NB4 (cell line): ENCODE data around the gene EIF3F.

Source experiments
- CTCF ChIP-seq: IDR thresholded peaks from one replicate; pipeline ENCODE4 v1.5.1; 2012; ENCODE audit warnings: low read depth, low read length
- MYC ChIP-seq: IDR thresholded peaks from 2 replicates; pipeline ENCODE4 v1.6.1; 2011; ENCODE audit warnings: low read depth, low read length
- POLR2A ChIP-seq: IDR thresholded peaks from 2 replicates; pipeline ENCODE4 v1.6.1; 2011; ENCODE audit warnings: mild to moderate bottlenecking; ENCODE audit not compliant: insufficient read length; ENCODE audit errors: extremely low read depth
- TF ChIP-seq, protein P1 (sequence below): IDR thresholded peaks from 2 replicates; pipeline ENCODE4 v1.6.1; 2011; ENCODE audit warnings: low read depth, low read length

DNA sequence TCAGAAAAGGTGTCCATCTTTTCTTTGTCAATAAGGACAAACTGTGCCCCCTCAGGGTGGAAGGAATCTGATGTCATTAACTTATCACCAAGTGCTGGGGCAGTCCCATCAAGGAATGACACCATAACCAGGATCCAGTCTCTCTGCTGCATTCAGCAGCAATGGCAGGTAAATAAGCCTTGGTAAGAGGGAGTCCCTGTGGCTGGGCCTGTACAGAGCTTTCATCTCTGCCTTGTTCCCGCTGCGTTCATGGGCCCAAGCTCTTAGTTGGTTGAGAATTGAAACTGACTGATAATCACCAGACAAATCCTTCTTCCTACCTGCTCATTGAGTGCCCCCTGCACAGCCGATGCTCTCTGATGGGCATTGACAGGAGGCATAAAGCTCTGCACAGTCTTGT lies 22.7 kb downstream of the EIF3F start:
- TF ChIP-seq MYC: no peak
- TF ChIP-seq CTCF: no peak
- TF ChIP-seq POLR2A: no peak
- TF ChIP-seq, protein P1, sequence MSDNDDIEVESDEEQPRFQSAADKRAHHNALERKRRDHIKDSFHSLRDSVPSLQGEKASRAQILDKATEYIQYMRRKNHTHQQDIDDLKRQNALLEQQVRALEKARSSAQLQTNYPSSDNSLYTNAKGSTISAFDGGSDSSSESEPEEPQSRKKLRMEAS: no peak
